Fibroblast of skin of right biceps (primary cell): Measurements from ENCODE around the gene SLC17A2.

Experiments
- DNase-seq: peaks from one replicate; pipeline ENCODE4 v3.0.0-alpha.2; 2013

The SLC17A2 gene

GRCh38 chr6:25882051-25882496, 48.4 kb downstream of the SLC17A2 start:
- no peak for DNase-seq

- DNase-seq = no peak
These were observed 49.9 kb downstream of the SLC17A2 start for GRCh38 chr6:25880601-25881000.

- no peak for DNase-seq
These were observed 51.7 kb downstream of the SLC17A2 start for GRCh38 chr6:25878721-25879322.

- DNase-seq = no peak
These were observed 54.4 kb downstream of the SLC17A2 start for GRCh38 chr6:25875926-25876602.

- DNase-seq = no peak
These were observed 55.0 kb downstream of the SLC17A2 start for GRCh38 chr6:25875563-25875905.

- no peak for DNase-seq
These were observed 55.5 kb downstream of the SLC17A2 start for GRCh38 chr6:25874822-25875562.

- no peak for DNase-seq
These were observed 56.4 kb downstream of the SLC17A2 start, which contains the start of gene SLC17A3 for GRCh38 chr6:25874118-25874517. Gene SLC17A3, minus strand, starts transcription at chr6:25874243. Its CDS starts 5,856 bp downstream, at chr6:25868387.

GRCh38 chr6:25872814-25873213, 57.7 kb downstream of the SLC17A2 start:
- no peak for DNase-seq

GRCh38 chr6:25869840-25870239, 60.7 kb downstream of the SLC17A2 start:
- DNase-seq = no peak

GRCh38 chr6:25868436-25869183, 61.9 kb downstream of the SLC17A2 start:
- no peak for DNase-seq

GRCh38 chr6:25866011-25866410, 64.5 kb downstream of the SLC17A2 start:
- no peak for DNase-seq

- DNase-seq = no peak
These were observed 67.1 kb downstream of the SLC17A2 start for GRCh38 chr6:25863360-25863759.
